Measurements from ENCODE around the gene ADAM12. TPM values are rescaled to one million over a fixed set of nuclear protein-coding genes. Genes with fewer than 3 reads are reported as not detected.

The ADAM12 gene
- total RNA-seq, 1 experiment from 2014 or later = not detected

- no peak for DNase-seq
- H3K36me3 Mint-ChIP-seq (ENCODE audit: insufficient read depth, unreplicated experiment) = no peaks in the 10 kb centered on the region
- H3K27ac Mint-ChIP-seq (ENCODE audit: unreplicated experiment) = no peak overlapping the region
- no peaks in the 10 kb centered on the region for H3K4me1 Mint-ChIP-seq (ENCODE audit: low read depth, unreplicated experiment)
- TF ChIP-seq, protein P1, sequence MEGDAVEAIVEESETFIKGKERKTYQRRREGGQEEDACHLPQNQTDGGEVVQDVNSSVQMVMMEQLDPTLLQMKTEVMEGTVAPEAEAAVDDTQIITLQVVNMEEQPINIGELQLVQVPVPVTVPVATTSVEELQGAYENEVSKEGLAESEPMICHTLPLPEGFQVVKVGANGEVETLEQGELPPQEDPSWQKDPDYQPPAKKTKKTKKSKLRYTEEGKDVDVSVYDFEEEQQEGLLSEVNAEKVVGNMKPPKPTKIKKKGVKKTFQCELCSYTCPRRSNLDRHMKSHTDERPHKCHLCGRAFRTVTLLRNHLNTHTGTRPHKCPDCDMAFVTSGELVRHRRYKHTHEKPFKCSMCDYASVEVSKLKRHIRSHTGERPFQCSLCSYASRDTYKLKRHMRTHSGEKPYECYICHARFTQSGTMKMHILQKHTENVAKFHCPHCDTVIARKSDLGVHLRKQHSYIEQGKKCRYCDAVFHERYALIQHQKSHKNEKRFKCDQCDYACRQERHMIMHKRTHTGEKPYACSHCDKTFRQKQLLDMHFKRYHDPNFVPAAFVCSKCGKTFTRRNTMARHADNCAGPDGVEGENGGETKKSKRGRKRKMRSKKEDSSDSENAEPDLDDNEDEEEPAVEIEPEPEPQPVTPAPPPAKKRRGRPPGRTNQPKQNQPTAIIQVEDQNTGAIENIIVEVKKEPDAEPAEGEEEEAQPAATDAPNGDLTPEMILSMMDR (IDR thresholded peaks at IDR 0.05; ENCODE audit: unreplicated experiment) = no peak
- intact Hi-C loops (cut with micrococcal nuclease; ENCODE audit: unreplicated experiment) = no loop called here
- H3K9me3 Mint-ChIP-seq (ENCODE audit: low read depth, unreplicated experiment) = no peaks in the 10 kb centered on the region
- CTCF ChIA-PET = no interaction called here
- BruUV-seq (replicated peaks) = no TSS peak
- peaks cover 12% of the 10 kb centered on the region for H3K27me3 Mint-ChIP-seq (ENCODE audit: unreplicated experiment)
- H3K4me3 Mint-ChIP-seq (ENCODE audit: low read depth, unreplicated experiment) = no peak overlapping the region
Measured at GRCh38 chr10:126104767-126105166, 283.5 kb downstream of the ADAM12 start.

- TF ChIP-seq, protein P1 (IDR thresholded peaks at IDR 0.05; ENCODE audit: unreplicated experiment) = no peak
- intact Hi-C loops (cut with micrococcal nuclease; ENCODE audit: unreplicated experiment) = no loop called here
- no TSS peak for BruUV-seq (replicated peaks)
- no peak for DNase-seq
- H3K4me3 Mint-ChIP-seq (ENCODE audit: low read depth, unreplicated experiment) = no peak overlapping the region
- no peaks in the 10 kb centered on the region for H3K36me3 Mint-ChIP-seq (ENCODE audit: insufficient read depth, unreplicated experiment)
- CTCF ChIA-PET = no interaction called here
- no peak overlapping the region for H3K27ac Mint-ChIP-seq (ENCODE audit: unreplicated experiment)
- no peaks in the 10 kb centered on the region for H3K4me1 Mint-ChIP-seq (ENCODE audit: low read depth, unreplicated experiment)
- peaks cover 9% of the 10 kb centered on the region for H3K27me3 Mint-ChIP-seq (ENCODE audit: unreplicated experiment)
- H3K9me3 Mint-ChIP-seq (ENCODE audit: low read depth, unreplicated experiment) = no peaks in the 10 kb centered on the region
Measured at GRCh38 chr10:126102636-126103035, 285.6 kb downstream of the ADAM12 start.

- Mint-ChIP-seq H3K27ac (ENCODE audit: unreplicated experiment) (no peak overlapping the region), H3K27me3 (ENCODE audit: unreplicated experiment) (peaks cover 3% of the 10 kb centered on the region), H3K4me1 (ENCODE audit: low read depth, unreplicated experiment) (no peaks in the 10 kb centered on the region), H3K9me3 (ENCODE audit: low read depth, unreplicated experiment) (no peaks in the 10 kb centered on the region), H3K36me3 (ENCODE audit: insufficient read depth, unreplicated experiment) (no peaks in the 10 kb centered on the region), H3K4me3 (ENCODE audit: low read depth, unreplicated experiment) (no peak overlapping the region)
- TF ChIP-seq, protein P1 (IDR thresholded peaks at IDR 0.05; ENCODE audit: unreplicated experiment) = no peak
- intact Hi-C loops (cut with micrococcal nuclease; ENCODE audit: unreplicated experiment) = no loop called here
- no TSS peak for BruUV-seq (replicated peaks)
- CTCF ChIA-PET = no interaction called here
- DNase-seq = no peak
Measured at GRCh38 chr10:126101736-126102135, 286.5 kb downstream of the ADAM12 start.

DNA sequence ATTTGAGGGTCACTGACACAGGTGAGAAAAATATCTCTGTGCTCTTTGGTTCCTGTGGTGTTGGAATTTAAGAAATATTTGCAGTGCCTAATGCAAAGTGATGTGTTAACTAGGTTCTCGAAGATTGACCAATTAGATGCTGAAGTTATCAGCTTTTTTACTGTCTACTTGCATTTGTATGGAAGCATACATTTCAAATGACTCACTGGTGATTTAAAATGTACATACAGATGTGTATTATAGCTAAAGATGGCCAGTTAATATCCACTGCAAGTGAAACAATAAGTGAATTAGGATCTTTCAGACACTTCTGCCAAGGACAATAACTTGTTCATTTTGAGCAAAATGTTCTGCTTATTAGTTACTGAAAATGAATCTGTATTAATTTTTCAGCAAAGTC lies 287.0 kb downstream of the ADAM12 start:
- intact Hi-C loops (cut with micrococcal nuclease; ENCODE audit: unreplicated experiment) = no loop called here
- Mint-ChIP-seq H3K4me3 (ENCODE audit: low read depth, unreplicated experiment) (no peak overlapping the region), H3K4me1 (ENCODE audit: low read depth, unreplicated experiment) (no peaks in the 10 kb centered on the region), H3K27me3 (ENCODE audit: unreplicated experiment) (no peaks in the 10 kb centered on the region), H3K36me3 (ENCODE audit: insufficient read depth, unreplicated experiment) (no peaks in the 10 kb centered on the region), H3K9me3 (ENCODE audit: low read depth, unreplicated experiment) (no peaks in the 10 kb centered on the region), H3K27ac (ENCODE audit: unreplicated experiment) (no peak overlapping the region)
- TF ChIP-seq, protein P1 (IDR thresholded peaks at IDR 0.05; ENCODE audit: unreplicated experiment) = no peak
- DNase-seq = no peak
- CTCF ChIA-PET = no interaction called here
- no TSS peak for BruUV-seq (replicated peaks)

All from Calu3 (cell line).